SK-N-MC (cell line): ENCODE measurements around the gene NPR2.

ENCODE experiments used
- EZH2 ChIP-seq: fragments of 200-600 bp; sonication (generic); IDR thresholded peaks from one replicate; pipeline ENCODE4 v1.6.1; 2017; ENCODE audit warnings: antibody characterized with exemption
- FOXP2 ChIP-seq: optimal IDR thresholded peaks from 2 replicates; pipeline ENCODE3; 2011; ENCODE audit warnings: mild to moderate bottlenecking, moderate library complexity; ENCODE audit not compliant: insufficient read depth; ENCODE audit errors: extremely low read length, control extremely low read depth

DNA sequence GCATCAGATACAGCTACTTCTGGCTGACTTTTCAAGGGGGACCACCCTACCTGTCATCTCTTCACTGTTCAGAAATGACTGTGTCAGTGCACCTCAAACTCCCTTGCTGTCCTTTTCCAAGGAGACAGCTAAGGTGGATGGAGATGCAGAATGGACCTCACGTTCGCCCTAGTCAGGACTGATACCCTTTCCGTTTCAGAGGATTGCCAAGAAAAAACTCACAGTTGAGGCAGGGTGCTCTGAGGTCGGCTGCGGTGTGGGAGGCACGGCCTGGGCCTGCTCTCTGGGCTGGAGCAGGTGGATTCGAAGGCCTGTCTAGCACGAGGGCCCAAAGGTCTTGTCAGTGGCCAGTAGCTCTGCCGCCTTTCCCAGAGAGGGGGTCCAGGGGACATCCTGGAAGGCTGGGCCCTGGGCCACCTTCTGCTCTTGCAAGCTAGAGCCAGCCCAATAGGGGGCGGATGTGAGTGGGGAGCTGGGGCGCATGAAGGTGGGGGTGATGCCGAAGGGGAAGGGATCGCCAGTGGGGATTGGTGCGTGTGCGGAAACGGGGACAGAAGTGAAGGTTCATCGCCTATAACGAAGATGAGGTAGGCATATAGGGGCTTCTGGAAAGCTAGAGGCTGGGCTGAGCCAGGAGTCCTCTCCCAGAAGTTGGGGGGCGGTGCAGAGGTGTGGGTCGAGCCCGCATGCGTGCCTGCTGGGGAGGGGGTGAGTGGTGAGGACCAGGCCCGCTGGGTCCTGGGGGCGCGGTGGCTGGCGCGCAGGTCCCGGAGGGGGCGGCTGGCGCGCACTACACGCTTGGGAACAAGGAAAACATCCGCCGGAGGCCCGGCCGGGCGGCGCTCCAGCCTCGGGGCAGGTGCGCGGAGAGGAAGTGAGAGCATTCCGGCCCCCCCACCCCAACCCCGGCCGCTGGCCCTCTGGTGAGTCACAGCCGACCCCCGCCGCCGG lies 34.8 kb upstream of the NPR2 start:
- TF ChIP-seq EZH2 (no peak), FOXP2 (no peak)
